SH-SY5Y (cell line): ENCODE measurements around the gene TELO2.

Experiments used
- GATA2 ChIP-seq: IDR thresholded peaks from 2 replicates; pipeline ENCODE4 v1.6.1; 2011; ENCODE audit warnings: mild to moderate bottlenecking, low read depth, low read length
- GATA3 ChIP-seq: IDR thresholded peaks from 2 replicates; pipeline ENCODE4 v1.6.1; 2011; ENCODE audit warnings: low read depth, mild to moderate bottlenecking, low read length, moderate library complexity

DNA sequence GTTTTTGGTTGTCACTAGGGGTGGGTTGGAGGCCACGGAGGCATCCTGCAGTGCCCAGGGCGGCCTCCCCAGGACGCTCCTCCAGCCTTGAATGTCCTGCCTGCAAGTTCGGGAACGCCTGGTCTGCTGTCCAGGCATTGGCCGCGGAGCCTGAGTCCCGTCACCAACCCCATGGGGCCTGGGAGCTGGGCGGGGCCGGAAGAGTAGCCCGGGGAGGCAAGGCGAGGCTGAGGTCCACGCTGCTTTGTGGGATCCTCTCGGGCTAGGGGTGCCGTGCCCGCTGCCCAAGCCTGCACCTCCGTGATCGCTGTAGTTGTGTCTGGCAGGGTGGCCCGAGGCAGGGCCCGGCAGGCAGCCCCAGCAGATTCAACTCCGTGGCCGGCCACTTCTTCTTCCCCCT lies 12.8 kb downstream of the TELO2 start:
- TF ChIP-seq GATA2 (no peak), GATA3 (no peak)
